Activated naive CD8-positive, alpha-beta T cell treated with anti-CD3 and anti-CD28 coated beads, Interleukin-2, amount 50 U/mL, for 16 hours (primary cell): ENCODE measurements around the gene NES.
"Not testable (repeated sequence)": the region's sequence is repeated elsewhere in the genome, so short reads cannot be mapped to it uniquely, and the experiment has no call there.

Experiments used
- DNase-seq: peaks from one replicate; pipeline ENCODE4 v3.0.0-alpha.2; 2020; ENCODE audit warnings: low read depth, low spot score

NES gene

DNA sequence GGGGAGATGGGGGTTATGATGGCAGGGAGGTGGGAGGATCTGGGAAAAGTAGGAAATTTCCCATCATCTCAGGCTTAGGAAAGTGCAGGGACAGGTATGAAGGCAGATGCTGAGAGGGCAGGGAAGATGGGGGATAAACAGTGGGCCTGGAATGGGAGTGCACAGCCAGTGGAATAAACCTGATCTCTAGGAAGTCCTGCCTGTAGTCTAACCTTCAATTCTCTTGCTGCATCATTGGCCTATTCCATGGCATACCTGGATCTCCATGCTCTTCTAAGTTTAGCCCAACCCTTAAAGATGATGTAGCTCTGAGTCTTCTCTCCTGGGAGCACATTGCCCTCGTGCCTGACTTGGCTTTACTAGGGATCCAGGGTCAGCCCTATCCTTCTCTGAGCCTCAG lies 32.6 kb downstream of the NES start:
- DNase-seq = no peak

DNA sequence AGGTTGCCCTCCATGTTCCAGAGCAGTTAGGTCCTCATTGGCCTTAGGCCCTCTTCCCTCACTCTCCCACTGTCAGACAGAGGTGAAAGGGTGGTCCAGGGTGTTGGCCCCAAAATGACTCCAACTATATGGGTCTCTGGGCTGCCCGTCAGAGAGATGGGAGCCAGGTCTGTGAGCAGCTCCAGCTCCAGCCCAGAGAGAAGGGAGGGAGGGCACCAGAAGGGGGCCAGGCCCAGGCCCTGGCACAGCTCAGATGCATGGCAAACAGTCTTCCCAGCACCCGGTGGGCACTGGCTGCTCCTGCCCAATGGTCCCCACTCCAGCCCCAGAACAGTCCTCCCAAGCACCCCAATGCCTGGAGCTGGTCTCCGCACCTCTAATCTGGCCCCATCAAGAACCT lies 33.1 kb downstream of the NES start:
- DNase-seq = no peak

DNA sequence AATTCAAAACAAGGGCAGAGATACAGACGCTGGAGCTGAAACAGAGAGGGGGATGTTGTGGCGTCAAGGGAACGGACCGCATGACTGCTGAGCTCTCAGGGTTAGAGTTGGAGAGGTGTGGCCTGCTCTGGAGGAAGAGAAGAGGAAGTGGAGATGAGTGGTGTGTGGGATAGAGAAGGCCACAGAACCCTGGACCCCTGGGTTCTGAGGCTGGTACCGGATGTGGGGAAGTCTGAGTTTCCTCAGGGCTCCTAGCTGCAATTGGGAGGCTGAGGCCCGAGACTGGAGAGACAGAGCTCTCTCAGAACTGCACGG lies 33.5 kb downstream of the NES start:
- DNase-seq = no peak

DNA sequence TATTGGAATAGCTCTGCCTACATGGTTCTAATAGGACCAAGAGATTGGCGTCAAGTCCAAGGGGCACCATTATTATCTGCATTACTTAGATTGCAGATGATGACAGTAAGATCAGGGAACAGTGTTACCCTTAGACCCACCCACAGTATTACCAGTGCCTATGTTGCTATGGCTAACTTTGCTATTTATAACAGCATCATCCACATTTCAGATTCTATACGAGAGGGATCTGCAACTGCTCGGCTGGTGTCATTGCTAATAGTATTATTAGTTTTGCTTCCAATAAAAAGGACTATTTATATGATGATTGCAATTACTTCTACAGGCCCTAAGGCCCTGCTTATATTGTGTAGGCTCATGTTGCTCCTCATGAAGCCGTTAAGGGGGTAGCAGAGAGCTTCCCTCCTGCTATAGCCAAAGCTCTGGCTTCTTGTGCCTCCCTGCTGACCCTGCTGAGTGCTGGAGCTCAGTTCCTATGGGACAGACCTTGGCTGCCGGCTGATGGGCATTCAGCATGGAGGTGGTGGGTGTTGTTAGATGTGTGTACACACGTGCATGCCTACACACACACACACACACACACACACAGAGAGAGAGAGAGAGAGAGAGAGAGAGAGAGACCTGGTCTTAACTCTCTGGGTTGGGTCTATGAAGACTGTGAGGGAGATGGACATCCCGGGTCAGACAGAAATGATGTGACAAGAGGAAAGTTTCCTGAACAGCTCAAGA lies 34.0 kb downstream of the NES start:
- no peak for DNase-seq

DNA sequence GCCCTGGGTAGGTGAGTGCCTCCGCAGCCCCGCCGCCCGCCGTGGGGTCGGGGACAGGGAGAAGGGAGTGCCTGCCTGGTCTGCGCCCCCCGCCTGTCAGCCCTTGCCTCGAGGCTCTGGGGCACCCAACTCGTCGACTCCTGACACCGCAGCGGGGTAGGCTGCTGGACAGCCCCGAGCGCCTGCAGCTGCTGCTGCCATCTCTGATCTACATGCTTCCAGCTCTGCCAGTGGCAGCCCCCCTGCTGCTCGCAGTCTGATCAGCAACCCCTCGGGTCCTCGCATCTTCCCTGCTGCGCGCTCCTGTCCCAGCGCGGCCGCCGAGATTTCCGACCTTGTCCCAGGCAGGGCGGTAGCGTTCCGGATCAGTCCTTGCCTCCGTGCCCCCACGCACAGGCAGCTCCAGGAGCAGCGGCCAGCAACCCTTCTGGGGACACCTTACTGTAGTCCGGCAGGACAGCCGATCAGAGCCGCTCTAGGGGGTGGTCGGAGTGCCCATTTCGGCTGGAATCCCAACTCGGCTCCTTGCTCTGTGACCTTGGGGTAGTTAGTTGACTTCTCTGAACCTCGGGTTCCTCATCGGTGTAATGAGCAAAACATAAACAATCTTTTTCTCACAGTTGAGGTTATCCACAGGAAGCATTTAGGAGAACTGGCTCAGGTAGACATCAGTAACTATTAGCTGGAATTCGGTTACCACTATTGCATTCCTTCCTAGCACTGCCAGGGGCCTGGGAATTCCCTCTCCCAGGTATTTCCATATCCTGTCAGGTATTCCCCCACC lies 34.8 kb downstream of the NES start:
- no peak for DNase-seq

DNA sequence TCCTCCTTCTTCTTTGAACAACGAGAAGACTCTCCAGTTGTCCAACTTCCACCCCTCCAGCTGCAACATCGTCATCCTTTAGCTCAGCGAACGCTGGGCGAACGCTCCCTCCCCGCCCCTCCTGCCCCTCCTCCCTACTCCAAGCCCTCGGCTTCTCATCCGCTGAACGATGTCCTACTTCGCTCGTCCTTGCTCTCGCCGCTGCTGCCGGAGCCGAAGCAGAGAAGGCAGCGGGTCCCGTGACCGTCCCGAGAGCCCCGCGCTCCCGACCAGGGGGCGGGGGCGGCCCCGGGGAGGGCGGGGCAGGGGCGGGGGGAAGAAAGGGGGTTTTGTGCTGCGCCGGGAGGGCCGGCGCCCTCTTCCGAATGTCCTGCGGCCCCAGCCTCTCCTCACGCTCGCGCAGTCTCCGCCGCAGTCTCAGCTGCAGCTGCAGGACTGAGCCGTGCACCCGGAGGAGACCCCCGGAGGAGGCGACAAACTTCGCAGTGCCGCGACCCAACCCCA lies 35.4 kb downstream of the NES start, which contains the start of gene BCAN:
Gene BCAN (plus strand): TSS at position 357 of the 504 bp plus-strand sequence. CDS start 3,938 bp downstream, outside the sequence.
- no peak for DNase-seq

DNA sequence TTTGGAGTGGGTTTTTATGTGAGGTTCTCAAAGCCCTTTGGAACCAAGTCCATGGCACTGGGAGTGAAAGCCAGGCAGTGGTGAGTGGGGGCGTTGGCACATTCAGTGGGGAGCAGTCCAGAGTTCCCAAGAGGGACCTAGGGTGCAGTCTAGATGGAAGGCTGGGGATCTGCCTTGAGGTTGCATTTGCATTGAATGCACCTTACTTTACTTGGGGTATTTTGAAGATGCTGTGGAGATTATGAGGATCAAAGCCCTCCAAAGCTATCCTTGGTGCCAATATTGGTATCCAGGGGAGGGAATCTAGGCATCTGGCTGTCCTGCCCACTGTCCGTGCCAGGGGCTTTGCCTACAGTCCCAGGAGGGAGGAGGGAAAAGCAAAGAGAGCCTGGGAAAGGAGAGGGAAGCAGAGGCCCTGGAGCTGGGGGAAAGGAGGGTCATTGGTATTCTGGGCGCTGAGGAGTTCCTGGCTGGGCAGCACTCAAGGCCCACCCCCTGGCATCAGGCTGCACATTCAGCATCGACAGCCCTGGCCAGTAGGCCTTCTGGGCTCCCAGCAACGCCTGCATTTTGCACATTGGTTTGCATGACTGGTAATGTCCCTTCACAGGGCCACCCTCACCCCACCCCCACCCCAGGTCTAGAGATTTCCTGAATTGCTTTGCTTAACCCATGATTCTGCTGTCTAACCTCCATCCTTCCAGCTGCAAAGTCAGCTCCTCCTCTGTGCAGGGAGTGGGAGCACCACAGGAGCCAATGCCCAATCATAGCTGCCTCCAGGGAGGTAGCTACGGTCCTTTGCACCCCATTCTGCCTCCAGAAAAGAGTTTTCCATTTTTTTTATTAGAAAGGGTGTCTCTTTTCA lies 36.1 kb downstream of the NES start:
- DNase-seq = no peak

DNA sequence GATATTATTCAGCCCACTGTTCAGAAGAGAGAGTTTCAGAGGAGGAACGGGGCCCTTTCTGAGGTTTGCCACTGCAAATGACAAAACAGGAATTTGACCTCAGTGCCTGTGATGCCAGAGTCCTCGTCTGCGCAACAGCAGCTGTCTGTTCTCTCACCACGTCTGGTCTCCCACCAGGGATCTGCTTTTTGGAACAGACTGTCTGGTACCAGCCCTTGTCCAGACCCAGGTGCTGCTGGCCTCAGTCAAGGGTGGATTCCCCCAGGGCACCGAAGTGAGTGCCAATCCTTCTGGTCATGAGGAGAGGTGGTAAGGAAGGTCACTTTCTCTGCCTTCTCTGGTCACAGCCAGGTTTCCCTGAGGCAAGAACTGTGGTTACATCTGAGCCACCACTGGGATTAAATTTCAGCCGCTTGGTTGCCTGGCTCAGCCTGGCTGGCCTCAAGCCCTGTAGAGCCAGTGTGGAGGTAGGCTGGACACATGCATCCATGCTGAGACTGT lies 37.6 kb downstream of the NES start:
- no peak for DNase-seq

DNA sequence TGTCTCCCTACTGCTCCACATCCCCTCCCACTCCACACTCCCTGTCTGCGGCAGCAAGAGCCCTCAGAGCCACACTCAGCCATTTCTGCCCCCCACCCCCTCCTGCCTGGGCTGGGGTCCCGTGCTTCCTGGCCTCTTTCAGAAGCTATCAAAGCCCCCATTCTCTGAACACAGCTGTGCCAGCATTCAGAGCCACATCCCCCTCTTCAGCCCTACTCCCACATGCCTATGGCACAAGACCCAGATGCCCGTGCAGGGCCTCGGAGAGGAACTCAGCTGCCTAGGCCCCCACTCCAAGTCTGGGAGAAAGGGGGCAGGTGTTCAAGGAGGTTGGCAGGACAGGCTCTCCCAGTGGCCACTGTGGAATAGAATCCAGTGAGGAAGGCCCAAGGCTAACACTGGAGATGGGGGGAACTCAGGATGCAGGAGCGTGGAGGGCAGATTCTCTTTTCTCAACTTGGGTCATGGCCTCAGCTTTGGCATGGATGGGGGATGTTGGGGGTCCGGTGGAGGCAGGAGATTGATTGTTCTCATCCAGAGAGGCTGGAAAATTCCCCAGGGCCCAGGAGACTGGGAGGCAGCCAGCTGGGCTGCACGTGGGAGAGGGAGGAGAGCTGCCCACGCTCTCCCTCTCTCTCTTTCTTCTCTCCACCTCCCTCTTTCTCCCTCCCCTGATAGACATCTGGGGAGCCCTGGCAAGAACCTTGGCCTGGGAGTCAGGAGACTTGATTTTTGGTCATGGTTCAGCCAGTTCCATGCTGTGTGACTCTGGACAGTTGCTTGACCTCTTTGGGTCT lies 38.8 kb downstream of the NES start:
- no peak for DNase-seq

DNA sequence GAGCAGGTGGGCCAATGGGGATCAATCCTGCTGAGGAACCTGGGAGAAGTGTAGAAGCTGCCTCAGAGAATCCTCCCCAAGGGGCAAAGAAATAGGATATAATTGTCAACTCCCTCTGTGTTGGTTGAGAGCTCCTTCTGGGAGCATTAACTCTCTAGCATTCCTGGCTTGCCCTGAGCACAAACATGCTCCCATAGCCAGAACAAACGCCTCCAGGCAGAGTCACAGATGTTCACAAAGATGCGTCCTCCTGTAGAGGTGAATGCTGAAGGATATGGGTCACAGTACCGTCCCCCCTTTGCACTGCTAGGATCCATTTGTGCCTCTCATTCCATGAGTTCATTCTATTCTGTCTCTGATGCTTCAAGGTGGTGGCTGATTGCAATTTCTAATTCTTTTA lies 44.9 kb downstream of the NES start:
- no peak for DNase-seq

DNA sequence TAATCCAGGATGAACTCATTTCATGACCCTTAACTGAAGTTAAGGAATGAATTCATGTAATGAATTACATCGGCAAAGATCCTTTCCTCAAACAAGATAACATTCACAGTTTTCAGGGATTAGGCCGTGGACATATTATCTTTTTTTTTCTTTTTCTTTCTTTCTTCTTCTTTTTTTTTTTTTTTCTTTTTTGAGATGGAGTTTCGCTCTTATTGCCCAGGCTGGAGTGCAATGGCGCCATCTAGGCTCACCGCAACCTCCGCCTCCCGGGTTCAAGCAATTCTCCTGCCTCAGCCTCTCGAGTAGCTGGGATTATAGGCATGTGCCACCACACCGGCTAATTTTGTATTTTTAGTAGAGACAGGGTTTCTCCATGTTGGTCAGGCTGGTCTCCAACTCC lies 46.1 kb downstream of the NES start:
- not testable (repeated sequence) for DNase-seq

DNA sequence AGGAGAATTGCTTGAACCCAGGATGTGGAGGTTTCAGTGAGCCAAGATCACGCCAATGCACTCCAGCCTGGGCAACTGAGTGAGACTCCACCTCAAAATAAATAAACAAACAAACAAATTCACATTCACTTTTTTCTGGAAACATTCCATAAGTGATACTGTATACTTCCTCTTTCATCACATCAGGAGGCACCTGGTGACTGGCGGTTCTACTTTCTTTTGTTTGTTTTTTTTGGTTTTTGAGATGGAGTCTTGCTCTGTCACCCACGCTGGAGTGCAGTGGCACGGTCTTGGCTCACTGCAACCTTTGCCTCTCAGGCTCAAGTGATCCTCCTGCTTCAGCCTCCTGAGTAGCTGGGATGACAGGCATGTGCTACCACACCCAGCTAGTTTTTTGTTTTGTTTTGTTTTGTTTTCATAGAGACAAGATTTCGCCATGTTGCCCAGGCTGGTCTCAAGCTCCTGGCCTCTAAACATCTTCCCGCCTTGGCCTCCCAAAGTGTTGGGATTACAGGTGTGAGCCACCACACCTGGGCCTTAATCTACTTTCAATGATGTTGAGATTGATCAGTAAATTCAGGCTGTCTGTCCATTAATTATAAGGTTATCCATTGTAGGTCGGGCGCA lies 47.3 kb downstream of the NES start:
- DNase-seq = no peak

DNA sequence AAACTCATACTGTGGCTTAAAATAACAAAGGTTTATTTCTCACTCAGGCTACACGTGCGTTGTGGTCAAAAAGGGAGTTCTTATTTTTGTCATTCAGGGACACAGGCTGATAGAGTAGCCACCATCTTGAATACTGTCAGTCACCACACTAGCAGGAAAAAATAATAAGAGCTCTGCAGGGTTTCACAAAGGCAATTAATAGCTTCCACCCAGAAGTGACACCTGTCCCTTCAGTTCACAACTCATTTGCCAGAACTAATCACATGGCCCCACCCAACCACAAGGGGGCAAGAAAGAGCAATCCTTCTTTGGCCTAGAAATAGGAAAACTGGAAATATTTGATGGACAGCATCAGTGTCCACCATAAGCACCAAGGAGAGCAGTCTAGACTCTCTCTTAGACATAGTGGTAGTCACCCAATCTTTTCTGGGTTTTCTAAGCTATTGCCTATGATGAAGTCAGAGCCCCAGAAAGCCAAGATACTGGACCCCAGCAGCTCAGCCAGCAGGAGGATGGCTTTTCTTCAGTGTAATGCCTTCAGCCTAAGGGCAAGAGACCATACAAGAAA lies 49.8 kb downstream of the NES start:
- DNase-seq = no peak

DNA sequence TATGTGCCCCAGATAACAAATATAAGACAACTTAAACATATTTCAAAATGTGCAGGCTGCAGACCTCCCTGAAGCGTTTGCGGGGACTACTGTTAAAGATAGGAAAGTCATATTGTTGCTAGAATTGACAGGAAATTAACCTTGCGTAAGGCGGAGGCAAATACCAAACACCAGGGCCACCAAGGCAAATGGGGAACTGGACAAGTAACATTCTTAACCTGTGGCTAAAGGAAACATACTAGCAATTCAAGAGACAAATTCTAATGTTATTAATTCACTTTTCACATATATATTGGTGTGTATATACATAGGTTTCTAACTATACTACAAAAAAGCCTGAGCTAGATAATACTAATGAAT lies 51.1 kb downstream of the NES start:
- no peak for DNase-seq

DNA sequence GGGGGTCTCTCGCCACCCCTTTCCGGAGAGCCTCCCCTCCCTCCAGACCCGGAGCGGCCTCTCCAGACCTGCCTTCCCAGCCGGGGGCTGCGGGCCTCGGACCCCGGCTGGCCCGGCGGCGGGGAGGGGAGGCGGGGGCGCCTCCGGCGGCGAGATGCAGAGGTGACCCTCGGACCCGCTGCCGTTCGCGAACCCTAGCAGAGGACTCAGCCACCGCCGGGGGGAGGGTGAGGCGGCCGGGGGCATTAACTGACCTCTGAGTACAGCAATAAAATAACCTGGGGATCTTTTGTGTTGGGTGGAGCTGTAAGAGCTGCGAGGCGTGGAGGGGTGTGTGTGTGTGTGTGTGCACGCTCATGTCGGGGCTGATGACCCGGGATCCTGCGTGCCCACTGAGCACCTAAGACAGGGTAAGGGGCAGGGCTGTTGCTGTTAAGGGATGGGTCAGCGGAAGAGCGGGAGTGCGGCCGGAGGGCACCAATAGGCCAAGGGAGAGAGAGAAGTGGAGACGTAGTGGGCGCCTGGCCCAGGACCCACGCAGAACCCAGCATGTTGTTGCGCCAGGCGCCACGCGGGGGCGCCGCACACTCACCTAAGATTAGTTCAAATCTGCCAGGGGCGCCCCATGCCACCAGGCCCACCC lies 51.6 kb downstream of the NES start:
- DNase-seq = peak; percentile 39

DNA sequence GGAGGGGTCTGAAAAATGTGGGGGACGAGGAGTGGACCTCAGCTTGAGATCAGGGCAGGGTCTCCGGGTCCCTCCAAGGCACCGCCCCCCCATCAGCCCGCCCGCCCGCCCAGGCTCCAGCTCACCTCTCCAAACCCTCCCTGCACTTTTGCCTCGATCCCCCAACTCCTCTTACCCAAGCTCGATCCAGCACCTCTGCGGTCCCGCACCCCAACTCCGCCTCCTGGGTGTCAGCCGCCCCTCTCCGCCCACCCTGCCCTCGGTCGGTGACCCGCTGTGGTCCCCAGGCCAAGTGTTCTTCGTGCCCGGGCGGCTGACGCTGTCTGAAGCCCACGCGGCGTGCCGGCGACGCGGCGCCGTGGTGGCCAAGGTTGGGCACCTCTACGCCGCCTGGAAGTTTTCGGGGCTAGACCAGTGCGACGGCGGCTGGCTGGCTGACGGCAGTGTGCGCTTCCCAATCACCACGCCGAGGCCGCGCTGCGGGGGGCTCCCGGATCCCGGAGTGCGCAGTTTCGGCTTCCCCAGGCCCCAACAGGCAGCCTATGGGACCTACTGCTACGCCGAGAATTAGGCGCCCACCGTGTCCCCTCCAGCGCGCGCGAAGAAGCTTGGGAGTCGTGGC lies 52.3 kb downstream of the NES start:
- DNase-seq = no peak

DNA sequence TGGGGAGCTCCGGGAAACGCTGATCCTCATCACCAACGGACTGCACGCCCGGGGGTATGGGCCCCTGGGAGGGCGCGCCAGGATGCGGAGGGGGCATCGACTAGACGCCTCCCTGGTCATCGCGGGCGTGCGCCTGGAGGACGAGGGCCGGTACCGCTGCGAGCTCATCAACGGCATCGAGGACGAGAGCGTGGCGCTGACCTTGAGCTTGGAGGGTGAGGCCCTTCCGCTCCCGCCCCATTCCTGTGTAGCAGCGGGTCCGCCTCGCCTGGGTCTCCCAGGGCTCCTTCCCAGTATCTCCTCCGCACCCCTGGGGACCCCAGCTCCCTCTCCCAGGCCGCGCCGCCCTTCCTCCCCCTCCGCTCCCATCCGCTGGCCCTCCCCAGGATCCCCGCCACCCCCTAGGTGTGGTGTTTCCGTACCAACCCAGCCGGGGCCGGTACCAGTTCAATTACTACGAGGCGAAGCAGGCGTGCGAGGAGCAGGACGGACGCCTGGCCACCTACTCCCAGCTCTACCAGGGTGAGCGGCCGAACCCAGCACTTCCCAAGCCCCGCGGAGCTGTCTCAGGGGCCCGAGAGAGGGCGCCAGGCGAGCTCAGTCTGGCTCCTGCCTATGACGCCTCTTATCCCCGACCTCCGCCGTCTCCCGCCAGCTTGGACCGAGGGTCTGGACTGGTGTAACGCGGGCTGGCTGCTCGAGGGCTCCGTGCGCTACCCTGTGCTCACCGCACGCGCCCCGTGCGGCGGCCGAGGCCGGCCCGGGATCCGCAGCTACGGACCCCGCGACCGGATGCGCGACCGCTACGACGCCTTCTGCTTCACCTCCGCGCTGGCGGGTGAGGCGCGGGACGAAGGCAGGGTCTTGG lies 53.0 kb downstream of the NES start:
- DNase-seq = no peak

DNA sequence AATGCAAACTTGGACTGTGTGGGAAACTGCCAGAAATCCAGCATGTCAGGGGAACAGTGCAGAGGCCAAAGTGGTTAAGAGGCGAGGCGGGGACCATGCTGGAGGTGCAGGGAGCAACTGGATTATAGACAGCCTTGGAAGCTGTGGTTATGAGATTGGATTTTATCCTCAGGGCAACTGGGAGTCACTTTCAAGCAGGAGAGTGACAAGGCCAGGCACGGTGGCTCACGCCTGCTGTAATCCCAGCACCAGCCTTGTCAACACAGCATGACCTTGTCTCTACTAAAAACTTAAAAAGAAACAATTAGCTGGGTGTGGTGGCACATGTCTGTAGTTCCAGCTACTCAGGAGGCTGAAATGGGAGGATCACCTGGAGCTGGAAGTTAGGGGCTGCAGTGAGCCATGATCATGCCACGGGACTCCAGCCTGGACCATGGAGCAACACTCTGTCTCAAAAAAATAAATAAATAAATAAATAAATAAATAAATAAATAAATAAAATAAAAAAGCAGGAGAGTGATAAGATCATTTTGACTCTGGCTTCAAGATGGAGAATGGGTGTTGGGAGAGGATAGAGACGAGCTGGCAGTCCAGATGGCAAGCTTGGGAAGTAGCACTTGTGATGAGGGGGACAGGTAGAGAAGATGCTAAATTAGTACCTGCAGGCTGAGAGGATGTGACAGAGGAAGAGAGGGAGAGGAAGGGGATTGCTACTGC lies 54.5 kb downstream of the NES start:
- DNase-seq = no peak
